Osteoblast (primary cell): ENCODE data around the gene MILR1. TPM values are rescaled to one million over a fixed set of nuclear protein-coding genes. Genes with fewer than 3 reads are reported as not detected.
"Not testable (repeated sequence)": the region's sequence is repeated elsewhere in the genome, so short reads cannot be mapped to it uniquely, and the experiment has no call there.

Source experiments
- DNase-seq: peaks from one replicate; pipeline ENCODE4 v3.0.0; 2011; ENCODE audit warnings: low spot score, mixed read lengths; ENCODE audit not compliant: insufficient read length; ENCODE audit errors: missing footprints
- H2AFZ ChIP-seq: 2 replicates; pipeline ENCODE4 v1.6.0; 2011; ENCODE audit warnings: mild to moderate bottlenecking, low read length
- H3K27ac ChIP-seq: 2 replicates; pipeline ENCODE4 v1.5.1; 2011; ENCODE audit warnings: mild to moderate bottlenecking, low read depth, low read length, moderate library complexity
- H3K27me3 ChIP-seq: 2 replicates; pipeline ENCODE4 v1.6.0; 2012; ENCODE audit warnings: mild to moderate bottlenecking, control low read depth, inconsistent platforms, low read length, moderate library complexity; ENCODE audit not compliant: insufficient read depth
- H3K36me3 ChIP-seq: 2 replicates; pipeline ENCODE4 v1.5.1; 2011; ENCODE audit warnings: mild to moderate bottlenecking, low read length, control low read depth, moderate library complexity; ENCODE audit not compliant: insufficient read depth
- H3K4me1 ChIP-seq: 2 replicates; pipeline ENCODE4 v1.5.1; 2011; ENCODE audit warnings: mild to moderate bottlenecking, low read length, control low read depth, moderate library complexity; ENCODE audit not compliant: insufficient read depth
- H3K4me2 ChIP-seq: 2 replicates; pipeline ENCODE4 v1.6.0; 2011; ENCODE audit warnings: mild to moderate bottlenecking, low read length; ENCODE audit not compliant: insufficient read depth
- H3K4me3 ChIP-seq: fragments of 200-600 bp; sonication (generic); 3 replicates; pipeline ENCODE4 v1.5.1; 2012; ENCODE audit warnings: mild to moderate bottlenecking, low read length, inconsistent platforms; ENCODE audit not compliant: insufficient read depth
- H3K79me2 ChIP-seq: 2 replicates; pipeline ENCODE4 v1.6.0; 2012; ENCODE audit warnings: mild to moderate bottlenecking, low read length, control low read depth, inconsistent platforms; ENCODE audit not compliant: insufficient read depth
- H3K9me3 ChIP-seq: 2 replicates; pipeline ENCODE4 v1.5.1; 2011; ENCODE audit warnings: low read depth, low read length, control low read depth
- H4K20me1 ChIP-seq: 2 replicates; pipeline ENCODE4 v1.6.0; 2012; ENCODE audit warnings: mild to moderate bottlenecking, low read length, control low read depth; ENCODE audit not compliant: insufficient read depth
- CTCF ChIP-seq: IDR thresholded peaks from 2 replicates; pipeline ENCODE4 v1.5.1; 2011; ENCODE audit warnings: mild to moderate bottlenecking, low read depth, low read length, moderate library complexity; ENCODE audit errors: extremely low read depth
- total RNA-seq: library from RNA; depleted of rRNA; stranded (reverse); fragments of >200 nt; gene quantifications from 2 replicates; pipeline ENCODE4 v1.2.3, GENCODE V29; 2012

Gene MILR1
- total RNA-seq, 1 donor, result 12.3 TPM

- H2AFZ ChIP-seq, result no peak overlapping the region
- no peaks in the 10 kb centered on the region for H3K27me3 ChIP-seq
- H3K9me3 ChIP-seq, result no peaks in the 10 kb centered on the region
- H3K4me1 ChIP-seq, result no peaks in the 10 kb centered on the region
- no peak overlapping the region for H3K4me2 ChIP-seq
- TF ChIP-seq CTCF, result no peak
- no peak overlapping the region for H3K27ac ChIP-seq
- H3K36me3 ChIP-seq, result no peaks in the 10 kb centered on the region
- no peak overlapping the region for H3K4me3 ChIP-seq
- H4K20me1 ChIP-seq, result no peaks in the 10 kb centered on the region
- no peaks in the 10 kb centered on the region for H3K79me2 ChIP-seq
- no peak for DNase-seq
Observed at GRCh38 chr17:64412944-64413381, 36.0 kb upstream of the MILR1 start.

DNA sequence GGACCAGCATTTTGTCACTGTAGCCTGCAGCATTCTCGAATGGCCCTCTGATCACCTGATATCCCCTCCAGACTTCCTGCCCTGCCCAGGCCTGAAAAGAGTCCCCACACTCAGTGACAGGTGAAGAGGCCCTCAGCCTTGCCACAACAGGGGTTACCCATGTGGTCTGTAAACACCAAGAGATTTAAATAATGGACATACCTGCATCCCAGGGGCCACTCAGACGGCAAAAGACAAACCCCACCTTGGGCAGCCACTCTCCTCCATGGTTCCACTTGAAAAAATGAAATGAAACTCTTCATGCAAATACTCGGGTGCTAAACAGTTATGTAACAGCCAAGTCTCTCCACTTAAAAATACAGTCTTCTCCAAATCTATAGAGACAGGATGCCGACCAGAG is 35.4 kb upstream of the MILR1 start:
- H3K36me3 ChIP-seq, result no peaks in the 10 kb centered on the region
- no peak overlapping the region for H3K27ac ChIP-seq
- no peaks in the 10 kb centered on the region for H4K20me1 ChIP-seq
- no peaks in the 10 kb centered on the region for H3K4me1 ChIP-seq
- H2AFZ ChIP-seq, result no peak overlapping the region
- no peak for DNase-seq
- no peak for TF ChIP-seq CTCF
- no peaks in the 10 kb centered on the region for H3K27me3 ChIP-seq
- no peak overlapping the region for H3K4me2 ChIP-seq
- H3K79me2 ChIP-seq, result no peaks in the 10 kb centered on the region
- H3K4me3 ChIP-seq, result no peak overlapping the region
- no peaks in the 10 kb centered on the region for H3K9me3 ChIP-seq

- Histone ChIP-seq H3K9me3 (no peaks in the 10 kb centered on the region), H3K36me3 (no peaks in the 10 kb centered on the region), H3K27me3 (no peaks in the 10 kb centered on the region), H2AFZ (peak overlapping the region; percentile 57), H3K27ac (no peak overlapping the region), H3K4me2 (peak overlapping the region; percentile 70), H3K4me1 (peaks cover 9% of the 10 kb centered on the region), H4K20me1 (no peaks in the 10 kb centered on the region), H3K79me2 (no peaks in the 10 kb centered on the region), H3K4me3 (peak overlapping the region; percentile 32)
- peak; percentile 80 for DNase-seq
- TF ChIP-seq CTCF, result peak; percentile 62
Observed at GRCh38 chr17:64418506-64419339, 30.2 kb upstream of the MILR1 start.

GRCh38 chr17:64420143-64420670 is 28.7 kb upstream of the MILR1 start:
- Histone ChIP-seq H3K4me3 (no peak overlapping the region), H2AFZ (peak overlapping the region; percentile 56), H3K27ac (no peak overlapping the region), H4K20me1 (no peaks in the 10 kb centered on the region), H3K9me3 (no peaks in the 10 kb centered on the region), H3K4me1 (peaks cover 19% of the 10 kb centered on the region), H3K27me3 (no peaks in the 10 kb centered on the region), H3K36me3 (no peaks in the 10 kb centered on the region), H3K79me2 (no peaks in the 10 kb centered on the region), H3K4me2 (peak overlapping the region; percentile 23)
- peak; percentile 84 for DNase-seq
- peak; percentile 83 for TF ChIP-seq CTCF

- not testable (repeated sequence) for H3K27ac ChIP-seq, H3K9me3 ChIP-seq, H3K4me2 ChIP-seq, H3K79me2 ChIP-seq, DNase-seq, H3K36me3 ChIP-seq, H3K4me3 ChIP-seq, H3K27me3 ChIP-seq, H4K20me1 ChIP-seq, H2AFZ ChIP-seq
- peaks cover 19% of the 10 kb centered on the region for H3K4me1 ChIP-seq
Observed at GRCh38 chr17:64422121-64422520, 26.8 kb upstream of the MILR1 start.
